GM23248 (cell line): ENCODE results near the gene TFR2.

Experiments
- EZH2 ChIP-seq: fragments of 200-600 bp; sonication (generic); IDR thresholded peaks from 2 replicates; pipeline ENCODE4 v1.6.1; 2018; ENCODE audit warnings: antibody characterized with exemption, mild to moderate bottlenecking; ENCODE audit not compliant: insufficient read depth, poor library complexity, severe bottlenecking
- EZH2phosphoT487 ChIP-seq: fragments of 200-600 bp; sonication (generic); IDR thresholded peaks from 2 replicates; pipeline ENCODE4 v1.6.1; 2018; ENCODE audit warnings: antibody characterized with exemption, moderate library complexity, mild to moderate bottlenecking, low read depth; ENCODE audit not compliant: insufficient read depth

- TF ChIP-seq EZH2phosphoT487 (no peak), EZH2 (no peak)
Observed at GRCh38 chr7:100680576-100681271, 39.4 kb upstream of the TFR2 start.
